SU-DHL-6 (cell line): Measurements from ENCODE around the gene NDUFB1.

Source experiments
- H2AFZ ChIP-seq: fragments of 200-600 bp; sonication (generic); 2 replicates; pipeline ENCODE4 v1.6.1; 2014; ENCODE audit warnings: low read depth, mild to moderate bottlenecking, moderate library complexity, mixed read lengths, antibody characterized with exemption, low read length; ENCODE audit not compliant: severe bottlenecking
- H3F3A ChIP-seq: fragments of 200-600 bp; shearing (Covaris generic); 2 replicates; pipeline ENCODE4 v1.6.0; 2016; ENCODE audit warnings: antibody characterized with exemption, mild to moderate bottlenecking; ENCODE audit not compliant: insufficient read depth
- H3K27ac ChIP-seq: fragments of 200-600 bp; sonication (generic); 2 replicates; pipeline ENCODE4 v1.5.1; 2016; ENCODE audit warnings: low read depth, mild to moderate bottlenecking, low read length, moderate library complexity, mixed read lengths
- H3K27me3 ChIP-seq: fragments of 200-600 bp; sonication (generic), shearing (Covaris generic); 2 replicates; pipeline ENCODE4 v1.6.0; 2014; ENCODE audit warnings: mild to moderate bottlenecking, low read length
- H3K36me3 ChIP-seq: fragments of 200-600 bp; sonication (generic); 2 replicates; pipeline ENCODE4 v1.6.1; 2014; ENCODE audit warnings: mild to moderate bottlenecking, low read length, mixed read lengths
- H3K4me2 ChIP-seq: fragments of 300-600, 200-600 bp; shearing (Covaris generic), sonication (generic); 2 replicates; pipeline ENCODE4 v1.6.0; 2014; ENCODE audit warnings: low read length, low read depth, mild to moderate bottlenecking; ENCODE audit not compliant: poor library complexity, severe bottlenecking
- H3K4me3 ChIP-seq: fragments of 200-600 bp; sonication (generic); 2 replicates; pipeline ENCODE4 v1.5.1; 2014; ENCODE audit warnings: antibody characterized with exemption, low read length, mild to moderate bottlenecking, mixed read lengths; ENCODE audit not compliant: insufficient read depth, poor library complexity, severe bottlenecking
- H3K79me2 ChIP-seq: fragments of 200-600 bp; sonication (generic); 2 replicates; pipeline ENCODE4 v1.6.1; 2014; ENCODE audit warnings: mild to moderate bottlenecking, low read length, moderate library complexity; ENCODE audit not compliant: insufficient read depth
- H3K9ac ChIP-seq: fragments of 200-600 bp; sonication (generic); 2 replicates; pipeline ENCODE4 v1.7.0; 2014; ENCODE audit warnings: mild to moderate bottlenecking, low read length
- H3K9me2 ChIP-seq: fragments of 200-600 bp; sonication (generic); replicated peaks from 2 replicates; pipeline ENCODE4 v1.6.1; 2014; ENCODE audit warnings: low read length; ENCODE audit not compliant: insufficient read depth
- H3K9me3 ChIP-seq: fragments of 200-600 bp; sonication (generic); 2 replicates; pipeline ENCODE4 v1.6.1; 2014; ENCODE audit warnings: low read length, mixed read lengths; ENCODE audit not compliant: insufficient read depth
- H4K20me1 ChIP-seq: fragments of 200-600 bp; sonication (generic); 2 replicates; pipeline ENCODE4 v1.6.1; 2014; ENCODE audit warnings: low read depth, mild to moderate bottlenecking, antibody characterized with exemption, low read length, moderate library complexity, mixed read lengths
- EZH2phosphoT487 ChIP-seq: fragments of 200-600 bp; sonication (generic), shearing (Covaris generic); conservative IDR thresholded peaks from 2 replicates; pipeline ENCODE4 v1.6.1; 2018; ENCODE audit warnings: mild to moderate bottlenecking, antibody characterized with exemption, low read length, moderate library complexity, mixed read lengths
- TF ChIP-seq, protein P1 (sequence below): fragments of 200-600 bp; sonication (generic); IDR thresholded peaks from one replicate; pipeline ENCODE4 v1.5.1; 2017; ENCODE audit warnings: antibody characterized with exemption, mild to moderate bottlenecking, low read length, moderate library complexity; ENCODE audit not compliant: insufficient read depth, poor library complexity, severe bottlenecking

The NDUFB1 gene

DNA sequence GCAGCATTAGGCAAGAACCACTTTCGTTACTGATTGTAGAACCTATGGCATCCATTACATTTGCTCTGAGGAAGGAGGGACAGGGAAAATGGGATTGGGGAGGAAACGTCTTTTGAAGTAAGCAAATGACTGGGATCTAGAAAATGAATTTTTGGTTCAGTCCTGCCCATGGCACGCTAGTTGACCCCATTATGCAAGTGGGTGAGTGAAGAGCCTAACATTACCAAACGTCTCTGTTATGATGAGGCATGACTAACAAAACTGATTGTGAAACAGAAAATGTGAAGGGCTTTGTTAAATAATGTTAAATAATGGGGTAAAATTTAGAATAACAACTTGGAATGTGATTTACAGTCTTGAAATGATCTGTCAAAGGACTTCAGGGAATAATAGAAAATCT lies 39.1 kb upstream of the NDUFB1 start:
- Histone ChIP-seq H3K27ac (no peak overlapping the region), H3K27me3 (no peaks in the 10 kb centered on the region), H4K20me1 (no peaks in the 10 kb centered on the region), H3K9me2 (no peaks in the 10 kb centered on the region), H3K9ac (no peak overlapping the region), H3K9me3 (no peaks in the 10 kb centered on the region), H3K4me3 (no peak overlapping the region), H3K4me2 (no peak overlapping the region), H3K79me2 (no peaks in the 10 kb centered on the region), H3F3A (peaks cover 7% of the 10 kb centered on the region; the same call in 1 of the 2 replicates), H2AFZ (no peak overlapping the region), H3K36me3 (peaks cover 79% of the 10 kb centered on the region)
- TF ChIP-seq EZH2phosphoT487, result no peak

DNA sequence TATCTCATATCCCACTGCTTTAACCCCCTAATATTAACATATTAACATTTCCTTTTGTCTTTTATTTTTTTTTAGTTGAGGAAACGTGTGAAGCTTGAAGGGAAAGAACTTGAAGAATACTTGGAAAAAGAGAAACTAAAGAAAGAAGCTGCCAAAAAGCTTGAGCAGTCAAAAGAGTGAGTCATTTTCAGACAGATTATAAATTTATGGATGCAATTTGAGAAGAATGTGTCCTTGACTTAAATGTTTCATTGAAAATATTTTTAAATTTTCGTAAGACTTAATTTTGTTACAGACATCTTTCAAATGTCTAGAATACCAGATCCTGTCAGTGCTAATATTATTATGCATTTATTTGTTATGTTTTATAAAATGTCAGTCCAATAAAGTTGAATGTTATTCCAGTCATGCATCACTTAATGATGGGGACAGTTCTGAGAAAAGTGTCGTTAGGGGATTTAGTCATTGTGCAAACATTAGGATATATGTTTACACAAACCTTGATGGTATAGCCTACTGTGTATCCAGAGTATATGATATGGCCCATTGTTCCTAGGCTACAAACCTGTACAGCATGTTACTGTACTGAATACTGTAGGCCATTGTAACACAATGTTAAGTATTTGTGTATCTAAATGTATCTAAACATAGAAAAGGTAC lies 32.9 kb upstream of the NDUFB1 start:
- Histone ChIP-seq H3K4me3 (no peak overlapping the region), H3K9me3 (no peaks in the 10 kb centered on the region), H3K9me2 (no peaks in the 10 kb centered on the region), H3K9ac (no peak overlapping the region), H2AFZ (no peak overlapping the region), H3K36me3 (peaks cover 30% of the 10 kb centered on the region), H3K27me3 (no peaks in the 10 kb centered on the region), H3F3A (no peaks in the 10 kb centered on the region), H4K20me1 (no peaks in the 10 kb centered on the region), H3K27ac (no peak overlapping the region), H3K4me2 (no peak overlapping the region), H3K79me2 (no peaks in the 10 kb centered on the region)
- TF ChIP-seq, protein P1, sequence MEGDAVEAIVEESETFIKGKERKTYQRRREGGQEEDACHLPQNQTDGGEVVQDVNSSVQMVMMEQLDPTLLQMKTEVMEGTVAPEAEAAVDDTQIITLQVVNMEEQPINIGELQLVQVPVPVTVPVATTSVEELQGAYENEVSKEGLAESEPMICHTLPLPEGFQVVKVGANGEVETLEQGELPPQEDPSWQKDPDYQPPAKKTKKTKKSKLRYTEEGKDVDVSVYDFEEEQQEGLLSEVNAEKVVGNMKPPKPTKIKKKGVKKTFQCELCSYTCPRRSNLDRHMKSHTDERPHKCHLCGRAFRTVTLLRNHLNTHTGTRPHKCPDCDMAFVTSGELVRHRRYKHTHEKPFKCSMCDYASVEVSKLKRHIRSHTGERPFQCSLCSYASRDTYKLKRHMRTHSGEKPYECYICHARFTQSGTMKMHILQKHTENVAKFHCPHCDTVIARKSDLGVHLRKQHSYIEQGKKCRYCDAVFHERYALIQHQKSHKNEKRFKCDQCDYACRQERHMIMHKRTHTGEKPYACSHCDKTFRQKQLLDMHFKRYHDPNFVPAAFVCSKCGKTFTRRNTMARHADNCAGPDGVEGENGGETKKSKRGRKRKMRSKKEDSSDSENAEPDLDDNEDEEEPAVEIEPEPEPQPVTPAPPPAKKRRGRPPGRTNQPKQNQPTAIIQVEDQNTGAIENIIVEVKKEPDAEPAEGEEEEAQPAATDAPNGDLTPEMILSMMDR, result no peak
- no peak for TF ChIP-seq EZH2phosphoT487

DNA sequence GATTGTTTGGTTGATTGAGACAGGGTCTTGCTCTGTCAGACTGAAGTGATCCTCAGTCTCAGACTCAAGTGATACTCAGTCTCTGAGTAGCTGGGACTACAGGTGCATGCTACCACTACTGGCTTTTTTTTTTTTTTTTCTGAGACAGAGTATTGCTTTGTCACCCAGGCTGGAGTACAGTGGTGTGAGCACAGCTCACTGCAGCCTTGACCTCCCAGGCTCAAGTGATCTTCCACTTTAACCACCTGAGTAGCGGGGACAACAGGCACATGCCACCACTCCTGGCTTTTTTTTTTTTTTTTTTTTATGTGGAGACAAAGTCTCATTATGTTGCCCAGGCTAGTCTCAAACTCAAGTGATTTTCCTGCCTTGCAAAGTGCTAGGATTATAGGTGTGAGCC lies 32.1 kb upstream of the NDUFB1 start:
- H3K79me2 ChIP-seq, result no peaks in the 10 kb centered on the region
- no peaks in the 10 kb centered on the region for H3K27me3 ChIP-seq
- H3K9ac ChIP-seq, result no peak overlapping the region
- H3K4me2 ChIP-seq, result no peak overlapping the region
- H3K27ac ChIP-seq, result no peak overlapping the region
- H3K9me3 ChIP-seq, result no peaks in the 10 kb centered on the region
- H2AFZ ChIP-seq, result no peak overlapping the region
- H3K9me2 ChIP-seq, result no peaks in the 10 kb centered on the region
- no peak for TF ChIP-seq EZH2phosphoT487
- TF ChIP-seq, protein P1, result no peak
- no peaks in the 10 kb centered on the region for H4K20me1 ChIP-seq
- no peaks in the 10 kb centered on the region for H3F3A ChIP-seq
- peaks cover 25% of the 10 kb centered on the region for H3K36me3 ChIP-seq
- H3K4me3 ChIP-seq, result no peak overlapping the region

DNA sequence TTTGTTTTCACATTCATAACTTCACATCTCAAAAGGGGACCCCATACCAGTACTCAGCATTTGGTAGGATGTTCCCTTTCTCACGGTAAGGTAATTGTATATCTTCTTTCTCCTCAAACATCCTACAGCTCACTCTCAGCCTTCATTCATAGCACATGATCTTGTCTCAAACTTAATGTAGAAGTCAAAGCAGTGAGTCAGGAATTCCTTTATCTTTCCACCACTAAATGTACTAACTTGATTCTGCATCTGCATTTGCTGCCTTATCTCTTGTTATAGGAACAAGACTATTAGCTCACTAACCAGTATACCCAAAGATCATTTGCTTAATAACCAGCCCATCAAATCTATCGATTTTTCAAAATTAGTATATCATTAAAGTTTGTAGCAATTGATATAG lies 23.2 kb upstream of the NDUFB1 start:
- no peak overlapping the region for H3K27ac ChIP-seq
- no peaks in the 10 kb centered on the region for H3F3A ChIP-seq
- no peaks in the 10 kb centered on the region for H3K9me2 ChIP-seq
- no peak overlapping the region for H3K9ac ChIP-seq
- no peaks in the 10 kb centered on the region for H3K79me2 ChIP-seq
- H3K36me3 ChIP-seq, result peaks cover 54% of the 10 kb centered on the region; the same call in 1 of the 2 replicates
- H3K4me2 ChIP-seq, result no peak overlapping the region
- TF ChIP-seq EZH2phosphoT487, result no peak
- no peak overlapping the region for H2AFZ ChIP-seq
- H3K4me3 ChIP-seq, result no peak overlapping the region
- no peaks in the 10 kb centered on the region; the same call in 1 of the 2 replicates for H4K20me1 ChIP-seq
- no peaks in the 10 kb centered on the region for H3K9me3 ChIP-seq
- no peaks in the 10 kb centered on the region for H3K27me3 ChIP-seq
